GM18511 (cell line): ENCODE results near the gene LYPLAL1.

Experiments used
- ATAC-seq: cut with Tn5 transposase; IDR thresholded peaks from one replicate; pipeline ENCODE4 v1.9.1; 2021; ENCODE audit warnings: mild to moderate bottlenecking, moderate library complexity; ENCODE audit not compliant: unreplicated experiment

LYPLAL1 gene

DNA sequence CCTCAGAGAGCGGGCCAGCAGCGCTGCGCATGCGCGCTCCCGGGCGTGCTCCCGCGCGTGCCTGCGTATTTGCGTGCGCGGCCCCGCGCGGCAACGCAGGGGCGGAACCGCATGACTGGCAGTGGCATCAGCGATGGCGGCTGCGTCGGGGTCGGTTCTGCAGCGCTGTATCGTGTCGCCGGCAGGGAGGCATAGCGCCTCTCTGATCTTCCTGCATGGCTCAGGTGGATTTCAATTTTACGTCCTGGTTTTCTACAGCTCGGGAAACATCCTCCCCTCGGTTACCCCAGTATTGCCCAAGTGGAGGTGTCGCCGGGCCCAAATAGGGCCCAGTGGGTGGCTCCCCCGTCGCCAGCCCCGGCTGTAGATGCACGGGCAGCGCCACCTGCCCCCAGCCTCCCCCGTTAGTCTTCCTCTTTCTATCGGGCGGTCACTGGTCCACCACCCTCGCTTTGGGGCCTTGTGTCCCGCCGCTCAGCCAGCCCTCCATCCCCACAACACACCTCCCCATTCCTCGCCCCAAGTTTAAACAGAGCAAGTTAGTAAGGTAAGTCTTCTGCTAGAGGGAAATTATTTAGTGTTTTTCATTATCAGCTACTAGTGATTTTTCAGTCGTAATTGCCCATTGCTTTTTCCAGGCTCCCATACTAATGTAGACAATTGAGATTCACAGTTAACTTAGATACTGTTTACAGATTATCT lies at the start of gene LYPLAL1:
Gene LYPLAL1, plus strand, starts transcription at position 121 of the 702 bp plus-strand sequence. Its CDS starts 13 bp downstream, at position 134.
- ATAC-seq: peak; percentile 71

GRCh38 chr1:219124163-219124562 lies 49.5 kb upstream of the LYPLAL1 start:
- ATAC-seq: no peak

DNA sequence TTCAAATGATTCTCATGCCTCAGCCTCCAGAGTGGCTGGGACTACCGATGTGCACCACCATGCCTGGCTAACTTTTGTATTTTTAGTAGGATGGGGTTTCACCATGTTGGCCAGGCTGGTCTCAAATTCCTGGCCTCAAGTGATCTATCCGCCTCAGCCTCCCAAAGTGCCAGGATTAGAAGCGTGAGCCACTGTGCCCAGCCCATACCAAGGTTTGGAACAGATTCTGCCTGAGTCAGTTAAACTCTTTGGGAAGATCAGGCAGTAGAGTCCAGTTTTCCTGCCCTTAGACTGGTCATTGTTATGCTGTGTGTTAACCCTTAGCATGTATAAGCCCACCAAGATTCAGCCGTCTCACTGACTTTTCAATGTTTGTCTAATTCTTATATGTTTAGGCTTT lies 48.3 kb upstream of the LYPLAL1 start:
- no peak for ATAC-seq

DNA sequence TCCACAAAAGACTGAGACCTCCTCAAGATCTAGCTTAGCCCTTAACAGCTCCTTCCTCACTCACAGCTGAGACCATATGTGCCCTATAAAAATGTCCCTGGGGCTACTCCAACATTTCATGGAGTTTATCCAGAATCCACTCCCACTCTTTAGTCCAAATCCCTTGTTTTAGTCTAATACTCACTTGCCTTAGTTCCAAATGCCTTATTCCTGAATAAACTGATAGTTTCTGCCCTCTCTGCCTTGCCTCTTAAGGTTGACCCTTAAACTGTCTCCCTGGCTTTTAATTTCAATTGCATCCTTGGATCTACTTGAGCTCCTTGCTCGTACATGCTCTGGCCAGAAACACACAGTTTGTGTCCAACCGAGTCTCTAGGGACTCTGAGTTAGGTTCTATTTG lies 47.3 kb upstream of the LYPLAL1 start:
- ATAC-seq: no peak

- ATAC-seq: no peak
Measured at GRCh38 chr1:219128957-219129356, 44.7 kb upstream of the LYPLAL1 start.

DNA sequence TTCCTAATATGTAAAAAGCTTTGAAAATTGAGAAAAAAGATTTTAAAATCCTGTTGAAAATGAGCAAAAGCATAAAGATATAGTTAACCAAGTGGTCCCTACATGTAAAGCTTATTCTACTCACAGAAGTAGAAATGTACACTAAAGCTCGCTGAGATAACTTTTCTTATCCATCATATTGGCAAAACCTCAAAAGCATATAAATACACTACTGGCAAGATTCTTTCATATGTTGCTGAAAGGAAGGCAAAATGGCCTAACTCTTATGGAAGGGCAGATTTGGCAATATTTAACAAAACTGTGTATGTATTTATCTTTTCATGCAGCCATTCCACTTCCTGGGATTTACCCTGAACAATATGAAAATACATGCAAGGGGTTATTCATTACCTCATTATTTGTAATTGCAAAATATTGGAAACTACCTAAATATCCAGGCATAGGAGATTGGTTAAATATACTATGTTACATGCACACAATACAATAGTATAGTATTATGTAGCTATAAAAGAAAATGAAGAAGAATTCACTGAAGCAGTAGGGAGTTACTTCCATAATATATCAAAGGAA lies 43.2 kb upstream of the LYPLAL1 start:
- peak; percentile 45 for ATAC-seq

DNA sequence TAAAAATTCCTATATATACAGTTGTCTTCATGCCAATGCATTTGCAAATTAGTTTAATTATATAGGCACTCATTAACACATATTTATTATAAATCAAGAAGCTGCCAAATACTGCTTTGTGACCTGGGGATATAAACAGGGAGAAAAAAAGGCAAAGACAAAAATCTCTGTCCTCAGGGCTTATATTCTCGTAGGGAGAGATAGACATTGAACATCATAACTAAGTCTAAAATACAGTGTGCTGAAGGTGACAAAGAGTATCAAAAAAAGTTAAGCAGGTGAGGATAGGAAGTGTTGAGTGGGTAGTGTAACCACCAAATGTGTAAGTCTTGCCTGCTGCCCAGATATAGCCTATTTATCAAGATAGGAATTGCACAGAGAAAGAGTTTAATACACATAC lies 40.7 kb upstream of the LYPLAL1 start:
- no peak for ATAC-seq

GRCh38 chr1:219138747-219139146 lies 34.9 kb upstream of the LYPLAL1 start:
- peak; percentile 48 for ATAC-seq

GRCh38 chr1:219140303-219140877 lies 33.3 kb upstream of the LYPLAL1 start:
- no peak for ATAC-seq

DNA sequence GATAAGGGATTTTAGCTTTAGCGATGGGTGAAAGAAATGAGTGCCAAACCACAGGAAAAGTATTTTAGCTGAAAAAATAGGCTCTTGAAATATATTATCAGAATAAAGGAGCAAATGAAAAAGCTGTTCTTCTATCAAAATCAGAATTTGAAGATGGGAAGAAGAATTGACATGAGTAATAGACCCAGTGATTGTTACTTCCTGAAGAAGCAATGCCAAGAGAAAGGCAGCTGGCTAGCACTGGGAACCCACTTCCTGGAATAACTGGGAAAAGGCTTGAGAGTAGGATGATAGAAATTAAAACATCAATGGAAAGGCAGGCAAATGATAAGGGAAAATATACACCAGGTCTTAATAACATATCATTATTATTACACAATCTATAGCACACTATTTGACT lies 29.9 kb upstream of the LYPLAL1 start:
- ATAC-seq: no peak

DNA sequence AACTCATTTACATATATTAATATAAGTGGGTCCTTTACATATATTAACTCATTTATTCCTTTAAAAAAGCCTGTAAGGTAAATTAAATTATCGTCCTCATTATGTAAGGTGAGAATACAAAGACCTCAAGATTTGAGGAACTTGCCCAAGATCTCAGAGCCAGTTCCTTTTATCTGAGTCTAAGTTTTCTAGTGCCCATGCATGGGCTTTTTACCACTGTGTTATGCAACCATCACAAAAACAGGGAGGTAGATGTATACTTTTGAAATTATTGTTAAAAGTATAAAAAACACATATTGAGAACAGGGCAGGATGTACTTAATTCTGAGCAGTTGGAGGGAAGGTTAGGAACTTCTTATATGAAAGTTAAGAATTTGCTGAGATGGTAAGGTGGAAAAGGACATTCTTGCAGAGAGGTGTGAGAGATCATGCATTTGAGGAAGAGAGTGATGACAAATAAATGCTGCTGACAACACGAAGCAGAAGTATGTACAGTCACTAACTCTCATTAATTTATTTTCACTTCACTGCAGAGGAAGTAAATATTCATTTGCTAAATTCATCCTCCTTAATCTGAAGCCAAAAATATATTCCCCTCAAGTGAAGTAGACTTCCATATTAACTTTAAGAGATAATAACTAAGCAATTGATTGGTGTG lies 28.9 kb upstream of the LYPLAL1 start:
- ATAC-seq: no peak

DNA sequence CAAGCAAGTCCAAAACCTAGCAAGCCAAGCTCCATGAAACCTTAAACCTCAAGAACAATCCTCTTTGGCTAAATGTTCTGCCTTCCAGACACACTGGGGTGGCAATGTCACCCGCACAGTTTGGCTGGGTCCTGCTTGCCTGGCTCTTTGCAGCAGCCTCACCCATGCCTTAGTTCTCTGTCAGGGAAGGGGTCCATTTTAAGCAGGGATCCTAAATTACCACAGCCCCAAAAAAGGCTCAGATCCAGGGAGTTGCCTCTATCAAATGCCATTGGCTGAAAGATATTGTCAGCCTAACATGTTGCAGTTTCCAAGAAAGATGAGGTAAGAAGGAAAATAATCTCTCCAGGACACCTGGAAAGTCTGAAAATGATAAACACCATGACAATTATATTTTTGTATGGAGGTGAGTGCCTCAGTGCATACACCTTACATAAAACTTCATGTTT lies 26.1 kb upstream of the LYPLAL1 start:
- no peak for ATAC-seq

DNA sequence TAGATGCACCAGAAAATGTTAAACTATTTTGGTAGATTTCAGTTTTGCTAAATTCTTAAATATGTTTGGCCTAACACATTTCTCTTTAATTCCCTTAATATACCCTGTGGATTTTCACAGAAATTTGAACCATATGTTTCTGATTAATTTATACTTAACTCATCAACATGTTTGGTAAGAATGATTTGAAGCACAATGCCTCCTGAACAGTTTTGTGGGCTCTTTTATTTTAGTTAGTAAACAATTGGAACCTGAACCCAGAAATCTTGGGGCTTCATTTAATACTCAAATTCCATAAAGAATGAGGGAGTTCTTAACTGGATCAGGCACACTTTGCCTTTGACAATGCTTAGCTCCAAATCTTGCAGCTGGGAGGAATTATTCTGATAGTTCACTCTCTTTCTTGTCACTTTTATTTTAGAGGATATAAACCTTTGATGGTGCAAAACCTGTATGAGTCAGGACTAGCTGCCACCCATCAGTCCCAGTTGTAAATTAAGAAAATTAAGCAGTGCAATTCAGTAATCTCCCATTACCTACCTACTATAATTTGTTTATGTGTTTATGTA lies 24.6 kb upstream of the LYPLAL1 start:
- no peak for ATAC-seq

DNA sequence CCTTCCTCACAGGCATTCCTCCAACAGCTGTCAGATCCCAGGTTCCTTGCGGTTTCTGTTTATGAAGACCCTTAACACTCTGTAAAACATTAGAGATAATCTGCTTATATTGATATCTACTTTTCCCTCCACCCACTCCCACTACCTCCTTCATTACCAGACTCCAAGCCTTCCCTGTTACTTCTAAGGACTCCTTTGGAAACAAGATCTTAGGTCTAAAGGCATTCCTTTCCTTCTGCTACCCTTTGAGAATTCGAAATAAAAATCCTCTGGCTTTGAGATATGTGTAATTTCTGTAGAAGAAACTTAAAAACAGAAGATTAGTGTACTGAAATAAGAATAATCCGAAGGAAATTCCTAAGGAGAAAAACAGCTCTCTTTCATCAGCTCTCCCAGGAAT lies 23.7 kb upstream of the LYPLAL1 start:
- ATAC-seq: no peak

DNA sequence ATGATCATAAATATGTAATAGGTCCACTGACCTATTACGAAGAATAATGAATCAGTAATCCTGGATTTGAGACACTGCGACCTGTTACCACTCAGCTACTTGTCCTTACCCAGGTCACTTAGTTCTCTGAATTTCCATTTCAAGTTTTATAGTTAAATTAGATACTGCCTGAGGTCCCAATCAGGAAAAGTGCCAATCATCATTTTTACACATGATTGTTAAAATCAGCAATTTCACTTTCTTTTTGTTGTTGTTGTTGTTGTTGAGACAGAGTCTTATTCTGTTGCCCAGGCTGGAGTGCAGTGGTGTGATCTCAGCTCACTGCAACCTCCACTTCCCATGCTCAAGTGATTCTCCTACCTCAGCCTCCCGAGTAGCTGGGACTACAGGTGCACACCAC lies 22.8 kb upstream of the LYPLAL1 start:
- ATAC-seq: no peak

DNA sequence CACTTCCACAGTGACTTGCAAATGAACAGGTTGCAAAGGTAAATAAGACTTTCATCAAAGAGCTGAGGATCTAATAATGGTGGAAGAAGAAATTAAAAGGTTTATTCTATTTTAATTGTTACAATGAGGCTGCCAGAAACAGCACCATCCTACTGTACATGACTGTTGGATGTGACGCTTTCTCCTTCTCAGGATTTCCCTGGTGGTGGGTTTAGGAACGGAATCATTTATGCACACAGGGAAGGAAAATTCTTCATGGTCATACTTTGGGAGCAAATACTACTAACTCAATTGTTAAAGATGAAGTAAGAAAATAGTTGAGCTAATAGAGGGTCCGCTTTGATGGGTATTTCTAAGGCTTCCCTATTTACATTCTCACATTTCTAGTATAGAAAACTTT lies 22.2 kb upstream of the LYPLAL1 start:
- ATAC-seq: no peak

DNA sequence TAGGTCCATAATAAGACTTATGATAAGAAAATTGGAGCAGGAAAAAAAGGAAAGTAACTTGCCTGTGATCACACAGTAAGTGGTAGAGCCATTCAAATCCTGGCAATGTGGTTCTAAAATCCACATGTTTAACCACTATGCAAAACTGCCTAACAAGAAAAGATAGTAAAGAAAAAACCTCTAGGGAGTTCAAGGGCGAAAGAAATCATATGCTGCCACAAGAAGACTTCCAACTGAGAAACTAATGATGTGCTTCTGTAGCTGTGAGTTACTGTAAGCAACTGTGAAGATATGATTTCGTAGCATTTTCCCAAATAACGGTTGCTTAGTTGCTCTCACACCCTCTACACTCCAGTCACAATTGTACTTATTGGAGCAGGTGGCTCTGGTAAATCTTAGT lies 20.9 kb upstream of the LYPLAL1 start:
- ATAC-seq: no peak

DNA sequence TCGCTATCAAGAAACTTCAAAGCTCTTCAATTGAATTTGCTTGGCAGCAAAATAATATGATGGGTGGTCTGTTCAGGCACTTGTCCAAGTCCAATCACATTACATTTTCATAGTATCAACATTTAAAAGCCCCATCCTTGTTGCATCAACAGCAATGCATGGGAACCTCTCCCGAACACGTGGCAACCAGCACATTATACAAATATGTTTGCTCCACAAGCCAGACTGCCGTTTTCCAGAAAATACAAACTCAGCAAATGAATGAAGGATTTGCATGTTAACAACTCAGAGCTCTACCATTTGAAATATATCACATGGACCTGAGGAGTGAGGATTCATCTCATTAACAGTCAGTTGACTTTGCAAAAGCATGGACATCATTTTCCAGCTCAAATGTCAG lies 20.0 kb upstream of the LYPLAL1 start:
- ATAC-seq: no peak

- ATAC-seq: no peak
Measured at GRCh38 chr1:219155135-219155534, 18.5 kb upstream of the LYPLAL1 start.

GRCh38 chr1:219159946-219160645 lies 13.6 kb upstream of the LYPLAL1 start:
- peak; percentile 79 for ATAC-seq

- no peak for ATAC-seq
Measured at GRCh38 chr1:219160967-219161366, 12.7 kb upstream of the LYPLAL1 start.
